Esophagus muscularis mucosa (tissue), 4 donors: Measurements from ENCODE around the gene PRR11. TPM values are rescaled to one million over a fixed set of nuclear protein-coding genes. Genes with fewer than 3 reads are reported as not detected.

Experiments used
- DNase-seq: peaks from one replicate; pipeline ENCODE4 v3.0.0-alpha.2; 2017; ENCODE audit errors: extremely low spot score
- H3K27ac ChIP-seq, 4 donors: fragments of 200-600 bp; sonication (generic); replicated peaks in 1 of 4; 1 replicate in 3 of 4; 2 replicates in 1 of 4; pipeline ENCODE4 v1.5.1; 2016 to 2019; ENCODE audit warnings: mild to moderate bottlenecking in 1 of 4
- H3K27me3 ChIP-seq, 4 donors: fragments of 200-600 bp; sonication (generic); one replicate each; pipeline versions ENCODE4 v1.5.1 to v1.6.0; 2016 to 2019
- H3K36me3 ChIP-seq, 4 donors: fragments of 200-600 bp; sonication (generic); one replicate each; pipeline ENCODE4 v1.5.1; 2016 to 2019
- H3K4me1 ChIP-seq, 4 donors: fragments of 200-600 bp; sonication (generic); one replicate each; pipeline ENCODE4 v1.5.1; 2016 to 2019
- H3K4me3 ChIP-seq, 4 donors: fragments of 200-600 bp; sonication (generic); 1 replicate in 2 of 4; 2 replicates in 2 of 4; pipeline ENCODE4 v1.5.1; 2016 to 2019; ENCODE audit warnings: mild to moderate bottlenecking in 4 of 4, moderate library complexity in 1 of 4
- H3K9me3 ChIP-seq, 4 donors: fragments of 200-600 bp; sonication (generic); 1 replicate in 3 of 4; 2 replicates in 1 of 4; pipeline ENCODE4 v1.5.1; 2016 to 2019
- CTCF ChIP-seq, 3 experiments: fragments of 200-600 bp in 2 of 3; fragments of 450-650 bp in 1 of 3; sonication (generic) in 2 of 3; IDR thresholded peaks; one replicate each; pipeline ENCODE4 v1.5.1; 2017 to 2019; ENCODE audit warnings: antibody characterized with exemption in 3 of 3, mild to moderate bottlenecking in 2 of 3, moderate library complexity in 1 of 3
- EP300 ChIP-seq: sonication (generic); formaldehyde crosslinking; IDR thresholded peaks from one replicate; pipeline ENCODE4 v1.6.1; 2017; ENCODE audit warnings: antibody characterized with exemption
- POLR2A ChIP-seq: fragments of 450-650 bp; IDR thresholded peaks from one replicate; pipeline ENCODE4 v1.6.1; 2017; ENCODE audit warnings: antibody characterized with exemption, moderate library complexity, mild to moderate bottlenecking, low read depth
- POLR2AphosphoS5 ChIP-seq, 2 donors: sonication (generic); formaldehyde crosslinking; IDR thresholded peaks; one replicate each; pipeline ENCODE4 v1.6.1; 2017; ENCODE audit warnings: antibody characterized with exemption in 2 of 2
- WGBS: methylation state at CpG from one replicate; pipeline ENCODE4 v1.1.5; 2018; 5-methylcytosine and 5-hydroxymethylcytosine counted together
- intact Hi-C: fragments of 100-400 bp; cut with DNase I; formaldehyde crosslinking; loops from one replicate; pipeline ENCODE4 v1.15.1; 2023
- total RNA-seq, 4 donors: library from RNA; depleted of rRNA; stranded (reverse); fragments of >200 nt; gene quantifications; one replicate each; pipeline versions ENCODE4 v1.1.0 to v1.2.1, GENCODE V29; 2016

PRR11 gene
- total RNA-seq, 4 donors from 2014 or later = 0.32 to 110 (median 0.87) TPM

DNA sequence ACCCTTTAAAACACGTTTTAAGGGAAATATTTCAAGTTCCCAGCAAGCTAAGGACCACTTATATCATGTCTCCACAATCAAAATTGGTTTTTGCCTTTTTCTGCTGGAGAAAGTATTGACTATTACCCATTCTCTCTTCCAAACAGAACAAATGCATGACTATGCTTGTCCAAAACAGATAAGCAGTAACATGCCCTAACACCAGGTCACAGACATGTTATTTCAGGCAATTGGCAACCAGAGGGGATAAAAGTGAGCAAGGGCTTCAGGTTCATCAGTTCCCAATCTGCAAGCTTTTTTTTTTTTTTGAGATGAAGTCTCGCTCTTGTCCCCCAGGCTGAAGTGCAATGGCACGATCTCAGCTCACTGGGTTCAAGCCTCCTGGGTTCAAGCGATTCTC is 15.6 kb upstream of the PRR11 start:
- intact Hi-C loops = no loop called here
- TF ChIP-seq POLR2AphosphoS5 (IDR thresholded peaks at IDR 0.05) = no peak
- TF ChIP-seq CTCF (IDR thresholded peaks at IDR 0.05) = no peak
- TF ChIP-seq POLR2A = no peak
- no peak for TF ChIP-seq EP300
- Histone ChIP-seq H3K27me3 (no peaks in the 10 kb centered on the region), H3K36me3 (peaks cover 0 to 7% (median 0%) of the 10 kb centered on the region in 4 donors), H3K4me1 (no peaks in the 10 kb centered on the region), H3K27ac (no peak overlapping the region), H3K9me3 (no peaks in the 10 kb centered on the region), H3K4me3 (no peak overlapping the region)
- no peak for DNase-seq
- 90% methylated on average over 4 of the region's 4 CpGs for WGBS

GRCh38 chr17:59141860-59142259 is 13.7 kb upstream of the PRR11 start:
- intact Hi-C loops = no loop called here
- WGBS = 88% methylated on average over 1 of the region's 1 CpG
- H3K4me3 ChIP-seq = no peak overlapping the region

DNA sequence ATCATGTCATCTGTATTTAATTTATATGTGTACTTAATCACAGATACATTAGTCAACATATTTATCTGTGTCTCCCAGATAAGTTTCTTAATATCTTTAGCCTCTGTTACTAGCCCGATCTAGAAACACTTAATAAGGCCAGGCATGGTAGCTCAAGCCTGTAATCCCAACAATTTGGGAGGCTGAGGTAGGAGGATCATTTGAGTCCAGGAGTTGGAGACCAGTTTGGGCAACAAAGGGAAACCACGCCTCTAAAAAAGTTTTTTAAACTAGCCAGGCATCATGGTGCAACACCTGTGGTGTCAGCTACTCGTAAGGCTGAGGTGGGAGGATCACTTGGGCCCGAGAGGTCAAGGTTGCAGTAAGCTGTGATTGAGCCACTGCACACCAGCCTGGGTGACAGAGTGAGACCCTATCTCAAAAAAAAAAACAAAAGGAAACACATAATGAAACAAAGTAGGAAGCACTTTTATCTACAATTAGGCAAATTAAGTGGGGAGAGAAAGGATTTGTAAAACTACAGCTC is 9.9 kb upstream of the PRR11 start:
- Histone ChIP-seq H3K4me1 (no peaks in the 10 kb centered on the region), H3K36me3 (peaks cover 0 to 7% (median 0%) of the 10 kb centered on the region in 4 donors), H3K9me3 (no peaks in the 10 kb centered on the region), H3K27ac (no peak overlapping the region), H3K27me3 (no peaks in the 10 kb centered on the region), H3K4me3 (no peak overlapping the region)
- DNase-seq = no peak
- 97% methylated on average over 4 of the region's 4 CpGs for WGBS
- intact Hi-C loops = no loop called here
- TF ChIP-seq POLR2AphosphoS5 (IDR thresholded peaks at IDR 0.05) (no peak), POLR2A (no peak), CTCF (IDR thresholded peaks at IDR 0.05) (no peak), EP300 (no peak)

More at GRCh38 chr17:59141860-59142259, 13.7 kb upstream of the PRR11 start:
- DNase-seq = no peak
- peaks cover 0 to 7% (median 0%) of the 10 kb centered on the region in 4 donors for H3K36me3 ChIP-seq
- no peak for TF ChIP-seq POLR2AphosphoS5 (IDR thresholded peaks at IDR 0.05)
- no peak for TF ChIP-seq POLR2A
- no peak for TF ChIP-seq CTCF (IDR thresholded peaks at IDR 0.05)
- no peak for TF ChIP-seq EP300
- no peaks in the 10 kb centered on the region for H3K27me3 ChIP-seq
- H3K4me1 ChIP-seq = no peaks in the 10 kb centered on the region
- H3K9me3 ChIP-seq = no peaks in the 10 kb centered on the region
- no peak overlapping the region for H3K27ac ChIP-seq

- DNase-seq = no peak
- TF ChIP-seq POLR2AphosphoS5 (IDR thresholded peaks at IDR 0.05) = no peak
- TF ChIP-seq POLR2A = no peak
- no peak for TF ChIP-seq EP300
- no peak for TF ChIP-seq CTCF (IDR thresholded peaks at IDR 0.05)
- WGBS = 89% methylated on average over 2 of the region's 2 CpGs
- Histone ChIP-seq H3K27ac (no peak overlapping the region), H3K4me3 (no peak overlapping the region), H3K27me3 (no peaks in the 10 kb centered on the region), H3K36me3 (peaks cover 0 to under 1% (median 0%) of the 10 kb centered on the region in 4 donors), H3K9me3 (no peaks in the 10 kb centered on the region), H3K4me1 (peaks cover 12 to 26% (median 23%) of the 10 kb centered on the region in 4 donors)
- intact Hi-C loops = no loop called here
Measured at GRCh38 chr17:59149051-59149450, 6.5 kb upstream of the PRR11 start.
